HG02981 (cell line): ENCODE data around the gene PRAMEF33.
"Not testable (repeated sequence)": the region's sequence is repeated elsewhere in the genome, so short reads cannot be mapped to it uniquely, and the experiment has no call there.

Experiments used
- ATAC-seq: cut with Tn5 transposase; IDR thresholded peaks from one replicate; pipeline ENCODE4 v1.9.1; 2021; ENCODE audit warnings: mild to moderate bottlenecking, moderate library complexity; ENCODE audit not compliant: unreplicated experiment

Gene PRAMEF33

DNA sequence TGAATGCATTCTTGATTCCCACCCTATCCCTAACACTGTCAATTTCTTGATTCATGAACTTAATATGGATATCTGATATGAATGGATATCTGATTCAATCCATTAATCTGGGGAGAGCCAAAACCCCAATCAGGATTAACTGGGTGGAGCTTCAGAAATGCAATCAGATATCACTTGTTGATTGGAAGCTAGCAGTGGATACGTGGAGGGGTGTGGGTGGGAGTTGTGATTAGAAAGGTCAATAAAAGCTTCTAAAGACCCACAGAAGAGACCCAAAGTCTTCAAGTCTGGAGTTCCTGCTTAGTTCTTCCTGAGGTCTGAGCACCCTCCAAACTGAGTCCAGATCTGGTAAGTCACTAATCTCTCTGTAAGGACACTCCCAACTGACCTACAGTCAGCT, at the start of gene PRAMEF33:
TSS of gene PRAMEF33 (plus strand) at position 301 of the 400 bp plus-strand sequence. CDS start 2,416 bp downstream, outside the sequence.
- ATAC-seq, result not testable (repeated sequence)

DNA sequence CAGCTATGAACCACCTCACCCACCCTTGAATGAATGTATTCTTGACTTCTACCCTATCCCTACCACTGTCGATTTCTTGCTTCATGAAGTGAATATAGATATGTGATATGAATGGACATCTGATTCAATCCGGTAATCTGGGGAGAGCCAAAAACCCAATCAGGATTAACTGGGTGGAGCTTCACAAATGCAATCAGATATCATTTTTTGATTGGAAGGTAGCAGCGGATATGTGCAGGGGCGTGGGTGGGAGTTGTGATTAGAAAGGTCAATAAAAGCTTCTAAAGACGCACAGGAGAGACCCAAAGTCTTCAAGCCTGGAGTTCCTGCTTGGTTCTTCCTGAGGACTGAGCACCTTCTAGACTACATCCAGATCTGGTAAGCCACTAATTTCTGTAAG, 49.4 kb upstream of the PRAMEF33 start, which contains the start of gene PRAMEF5:
TSS of gene PRAMEF5 (plus strand) at position 301 of the 400 bp plus-strand sequence. CDS start 5,071 bp downstream, outside the sequence.
- not testable (repeated sequence) for ATAC-seq

GRCh38 chr1:13265124-13265523, 38.2 kb upstream of the PRAMEF33 start:
- not testable (repeated sequence) for ATAC-seq

- not testable (repeated sequence) for ATAC-seq
Measured at GRCh38 chr1:13277016-13277415, 26.3 kb upstream of the PRAMEF33 start.

GRCh38 chr1:13279617-13280016, 23.7 kb upstream of the PRAMEF33 start:
- ATAC-seq, result not testable (repeated sequence)

GRCh38 chr1:13285037-13285436, 18.3 kb upstream of the PRAMEF33 start, which contains the start of gene PRAMEF8:
Gene PRAMEF8, minus strand, starts transcription at chr1:13285137. Its CDS starts 1,046 bp downstream, at chr1:13284091.
- not testable (repeated sequence) for ATAC-seq

DNA sequence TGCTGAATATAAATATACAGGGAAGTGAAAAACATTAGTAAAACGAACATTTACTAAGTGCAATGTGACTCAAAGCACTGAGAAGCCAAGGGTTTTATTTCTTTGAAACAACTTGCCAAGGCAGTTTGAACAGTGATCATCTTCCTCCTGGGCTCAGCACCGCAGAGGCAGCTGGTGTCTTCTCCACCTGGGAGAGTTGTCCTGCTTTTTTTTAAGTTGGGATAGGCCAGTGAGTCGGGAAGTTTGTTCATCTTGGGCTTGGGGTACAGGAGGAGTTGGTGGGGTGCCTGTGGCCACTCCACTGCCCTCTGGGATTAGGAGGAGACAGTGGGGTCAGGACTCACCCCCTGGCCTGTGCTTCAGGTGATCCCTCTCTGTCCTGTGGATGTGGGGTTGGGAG, 14.3 kb upstream of the PRAMEF33 start:
- not testable (repeated sequence) for ATAC-seq

DNA sequence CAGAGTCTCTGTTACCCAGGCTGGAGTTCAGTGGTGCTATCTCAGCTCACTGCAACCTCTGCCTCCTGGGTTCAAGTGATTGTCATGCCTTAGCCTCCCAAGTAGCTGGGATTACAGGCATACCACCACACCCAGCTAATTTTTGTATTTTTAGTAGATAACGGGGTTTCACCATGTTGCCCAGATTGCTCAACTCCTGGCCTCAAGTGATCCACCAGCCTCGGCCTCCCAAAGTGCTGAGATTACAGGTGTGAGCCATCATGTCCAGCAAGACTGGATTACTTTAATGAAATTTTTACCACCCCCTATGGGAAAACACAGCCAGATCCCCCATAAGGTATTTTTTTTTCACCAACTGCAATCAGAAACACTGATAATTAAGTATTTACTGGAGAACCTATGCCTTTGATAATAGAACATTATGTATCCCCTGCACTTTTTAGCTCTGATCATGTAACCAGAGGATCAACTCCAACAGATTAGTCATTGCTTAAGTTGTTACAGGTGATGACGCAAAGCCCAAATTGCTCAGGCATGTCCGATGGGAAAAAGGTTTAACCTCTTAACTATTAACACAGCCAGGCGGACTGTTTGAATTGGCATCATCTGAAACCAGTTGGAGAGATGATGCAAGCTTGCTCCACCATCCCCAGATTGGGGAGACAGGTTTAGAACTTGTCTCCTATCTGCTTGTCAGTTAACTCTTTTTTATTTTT, 6.0 kb upstream of the PRAMEF33 start:
- not testable (repeated sequence) for ATAC-seq

GRCh38 chr1:13298699-13299098, 4.6 kb upstream of the PRAMEF33 start:
- ATAC-seq, result not testable (repeated sequence)

GRCh38 chr1:13302197-13302596, 1.1 kb upstream of the PRAMEF33 start:
- ATAC-seq, result not testable (repeated sequence)

GRCh38 chr1:13315281-13315680, 11.9 kb downstream of the PRAMEF33 start, which contains the start of gene PRAMEF15:
Gene PRAMEF15, plus strand, starts transcription at chr1:13315581. Its CDS starts 2,827 bp downstream, at chr1:13318408.
- ATAC-seq, result not testable (repeated sequence)

GRCh38 chr1:13342496-13342895, 39.2 kb downstream of the PRAMEF33 start:
- not testable (repeated sequence) for ATAC-seq

DNA sequence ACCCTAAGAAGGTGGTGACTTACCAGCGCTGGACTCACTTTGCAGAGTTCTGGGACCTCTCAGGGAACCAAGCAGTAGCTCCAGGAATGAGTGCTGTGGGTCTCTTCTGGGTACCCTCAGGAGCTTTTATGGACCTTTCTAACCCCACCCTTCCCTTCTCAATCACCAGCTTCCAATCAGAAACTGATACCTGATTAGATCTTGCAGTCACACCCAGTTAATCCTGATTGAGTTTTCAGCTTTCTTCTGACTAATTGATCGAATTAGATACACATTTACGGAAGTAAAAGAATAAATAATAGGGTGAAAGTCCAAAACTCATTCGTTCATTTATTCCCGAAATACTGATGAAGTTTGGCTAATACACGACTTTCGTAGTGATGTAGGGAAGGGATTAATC, 43.7 kb downstream of the PRAMEF33 start, which contains the start of gene PRAMEF14:
TSS of gene PRAMEF14 (minus strand) at position 101 of the 400 bp plus-strand sequence. CDS start 1,820 bp downstream, outside the sequence.
- not testable (repeated sequence) for ATAC-seq

- ATAC-seq, result not testable (repeated sequence)
Measured at GRCh38 chr1:13353476-13353875, 50.1 kb downstream of the PRAMEF33 start.

GRCh38 chr1:13354475-13354874, 51.1 kb downstream of the PRAMEF33 start:
- ATAC-seq, result not testable (repeated sequence)

- ATAC-seq, result not testable (repeated sequence)
Measured at GRCh38 chr1:13356774-13357173, 53.4 kb downstream of the PRAMEF33 start.
